Nephron progenitor cell (in vitro differentiated cells): ENCODE measurements around the gene SLC22A6.
"Not testable (repeated sequence)": the region's sequence is repeated elsewhere in the genome, so short reads cannot be mapped to it uniquely, and the experiment has no call there.

Experiments used
- DNase-seq: peaks from one replicate; pipeline ENCODE4 v3.0.0; 2021
- H3K27ac Mint-ChIP-seq: 2 replicates; pipeline ENCODE4 v1.8.0; 2021; ENCODE audit warnings: mild to moderate bottlenecking, moderate library complexity, mixed read lengths
- H3K27me3 Mint-ChIP-seq: 2 replicates; pipeline ENCODE4 v1.8.0; 2021; ENCODE audit warnings: mild to moderate bottlenecking, low read depth, mixed read lengths; ENCODE audit not compliant: poor library complexity
- H3K36me3 Mint-ChIP-seq: 2 replicates; pipeline ENCODE4 v1.8.0; 2021; ENCODE audit warnings: low read depth, mixed read lengths
- H3K4me1 Mint-ChIP-seq: 2 replicates; pipeline ENCODE4 v1.8.0; 2021; ENCODE audit warnings: mixed read lengths
- H3K4me3 Mint-ChIP-seq: 2 replicates; pipeline ENCODE4 v1.8.0; 2021; ENCODE audit warnings: mild to moderate bottlenecking, moderate library complexity, mixed read lengths
- H3K9me3 Mint-ChIP-seq: 2 replicates; pipeline ENCODE4 v1.8.0; 2021; ENCODE audit warnings: mild to moderate bottlenecking, moderate library complexity, mixed read lengths
- CTCF ChIP-seq: fragments of 200-600 bp; sonication (generic); IDR thresholded peaks from 2 replicates; pipeline ENCODE4 v1.5.0; 2021; ENCODE audit warnings: antibody characterized with exemption

The SLC22A6 gene

GRCh38 chr11:62957147-62957546 lies 27.6 kb downstream of the SLC22A6 start:
- no peak for DNase-seq
- no peaks in the 10 kb centered on the region for H3K36me3 Mint-ChIP-seq
- H3K9me3 Mint-ChIP-seq: peaks cover 3% of the 10 kb centered on the region
- H3K27ac Mint-ChIP-seq: no peak overlapping the region
- H3K4me3 Mint-ChIP-seq: no peak overlapping the region
- no peak for TF ChIP-seq CTCF
- peaks cover 26% of the 10 kb centered on the region for H3K27me3 Mint-ChIP-seq
- peaks cover 14% of the 10 kb centered on the region for H3K4me1 Mint-ChIP-seq

DNA sequence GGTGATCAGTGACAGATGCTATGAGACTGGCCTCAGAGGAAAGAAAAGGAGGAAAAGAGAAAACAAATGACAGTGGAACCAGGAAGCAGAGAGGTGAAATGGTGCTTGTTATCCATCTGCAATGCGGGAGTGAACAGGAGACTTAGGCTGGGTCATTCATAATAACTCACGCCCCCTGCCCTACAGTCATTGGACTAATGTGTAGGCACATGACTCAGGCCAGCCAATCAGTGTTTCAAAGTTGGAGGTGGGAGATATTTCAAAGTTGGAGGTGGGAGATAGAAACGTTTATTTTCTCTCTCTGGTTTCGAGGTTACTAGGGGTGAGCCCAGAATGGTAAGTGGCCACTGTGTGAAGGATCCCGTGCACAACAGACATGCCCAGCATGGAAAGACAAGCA lies 30.3 kb downstream of the SLC22A6 start:
- Mint-ChIP-seq H3K27ac (no peak overlapping the region), H3K27me3 (peaks cover 40% of the 10 kb centered on the region), H3K9me3 (no peaks in the 10 kb centered on the region), H3K36me3 (no peaks in the 10 kb centered on the region), H3K4me3 (no peak overlapping the region), H3K4me1 (peaks cover 14% of the 10 kb centered on the region)
- TF ChIP-seq CTCF: no peak
- DNase-seq: no peak

GRCh38 chr11:62953811-62954210 lies 31.0 kb downstream of the SLC22A6 start:
- no peak for DNase-seq
- Mint-ChIP-seq H3K36me3 (no peaks in the 10 kb centered on the region), H3K9me3 (no peaks in the 10 kb centered on the region), H3K4me1 (peaks cover 7% of the 10 kb centered on the region), H3K27me3 (peaks cover 43% of the 10 kb centered on the region), H3K4me3 (no peak overlapping the region), H3K27ac (no peak overlapping the region)
- TF ChIP-seq CTCF: no peak

DNA sequence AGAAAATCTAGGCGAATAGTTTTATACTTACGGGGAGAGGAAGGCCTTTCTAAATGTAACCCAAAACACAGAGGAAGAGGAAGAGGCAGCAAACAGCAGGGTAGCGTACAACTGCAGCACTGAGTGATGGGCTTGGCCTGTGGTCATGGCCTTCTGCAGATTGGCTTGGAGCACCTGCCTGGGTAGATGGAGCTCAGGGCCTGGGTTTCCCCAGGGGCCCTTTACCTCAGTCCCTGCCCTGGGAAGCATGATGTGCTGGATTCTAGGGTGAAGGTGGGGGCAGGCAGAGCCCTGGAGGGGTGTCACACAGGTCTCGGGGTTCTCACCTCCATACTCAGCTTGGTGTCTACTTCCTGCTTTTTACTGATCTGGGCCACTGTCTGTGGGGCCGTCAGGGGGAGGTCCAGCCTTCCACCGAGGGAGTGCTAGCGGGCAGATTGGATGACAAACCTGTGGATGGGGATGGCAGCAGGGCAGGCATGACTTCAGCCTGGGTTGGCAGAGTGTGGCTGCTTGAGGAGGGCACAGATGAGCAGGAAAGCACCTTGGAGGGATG lies 35.9 kb downstream of the SLC22A6 start:
- no peak for TF ChIP-seq CTCF
- Mint-ChIP-seq H3K4me1 (no peaks in the 10 kb centered on the region), H3K36me3 (no peaks in the 10 kb centered on the region), H3K4me3 (no peak overlapping the region), H3K27ac (no peak overlapping the region), H3K27me3 (peaks cover 34% of the 10 kb centered on the region), H3K9me3 (peaks cover 4% of the 10 kb centered on the region)
- DNase-seq: no peak

DNA sequence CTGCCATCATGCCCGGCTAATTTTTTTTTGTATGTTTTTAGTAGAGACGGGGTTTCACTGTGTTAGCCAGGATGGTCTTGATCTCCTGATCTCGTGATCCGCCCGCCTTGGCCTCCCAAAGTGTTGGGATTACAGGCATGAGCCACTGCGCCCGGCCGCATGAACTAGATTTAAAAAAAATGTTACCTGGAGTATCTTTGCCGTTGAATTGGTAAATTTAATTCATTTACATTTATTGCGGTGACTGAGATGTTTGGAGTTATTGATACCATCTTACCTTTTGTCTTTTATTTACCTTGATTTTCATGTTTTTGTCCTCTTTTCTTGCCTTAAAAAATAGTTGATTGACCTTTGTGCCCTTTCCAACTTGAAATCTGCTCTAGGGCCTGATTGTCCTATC lies 39.2 kb downstream of the SLC22A6 start:
- not testable (repeated sequence) for H3K36me3 Mint-ChIP-seq, DNase-seq, H3K9me3 Mint-ChIP-seq, H3K27ac Mint-ChIP-seq, H3K4me3 Mint-ChIP-seq, H3K4me1 Mint-ChIP-seq
- H3K27me3 Mint-ChIP-seq: peaks cover 35% of the 10 kb centered on the region

GRCh38 chr11:62937528-62937927 lies 47.2 kb downstream of the SLC22A6 start:
- H3K9me3 Mint-ChIP-seq: peaks cover 16% of the 10 kb centered on the region
- H3K27ac Mint-ChIP-seq, H3K4me3 Mint-ChIP-seq, DNase-seq, H3K4me1 Mint-ChIP-seq, H3K36me3 Mint-ChIP-seq: not testable (repeated sequence)
- H3K27me3 Mint-ChIP-seq: peaks cover 39% of the 10 kb centered on the region

DNA sequence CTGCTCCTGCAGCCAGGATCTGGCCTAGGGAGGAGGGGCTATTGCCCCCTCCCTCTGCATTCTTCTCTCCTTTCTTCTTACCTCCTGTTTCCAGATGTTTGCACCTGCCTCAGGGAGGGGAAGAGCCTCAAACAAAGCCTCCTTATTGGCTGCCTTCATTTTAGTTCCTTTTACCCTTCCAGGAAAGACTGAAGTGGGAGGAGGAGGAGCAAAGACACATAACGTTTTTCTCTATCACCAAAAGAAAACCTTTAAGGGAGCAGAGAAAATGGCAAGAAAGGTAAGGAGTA lies 50.3 kb downstream of the SLC22A6 start:
- no peak for TF ChIP-seq CTCF
- no peaks in the 10 kb centered on the region for H3K36me3 Mint-ChIP-seq
- no peak overlapping the region for H3K4me3 Mint-ChIP-seq
- no peak for DNase-seq
- H3K27me3 Mint-ChIP-seq: peaks cover 45% of the 10 kb centered on the region
- no peak overlapping the region for H3K27ac Mint-ChIP-seq
- peaks cover 13% of the 10 kb centered on the region for H3K4me1 Mint-ChIP-seq
- peaks cover 16% of the 10 kb centered on the region for H3K9me3 Mint-ChIP-seq
